HG03064 (cell line): ENCODE data around the gene NCK2.

Experiments used
- ATAC-seq: cut with Tn5 transposase; IDR thresholded peaks from one replicate; pipeline ENCODE4 v1.9.1; 2021; ENCODE audit warnings: low read depth; ENCODE audit not compliant: unreplicated experiment

The NCK2 gene

GRCh38 chr2:105774781-105775337 is 30.1 kb downstream of the NCK2 start:
- no peak for ATAC-seq

GRCh38 chr2:105775809-105776559 is 31.3 kb downstream of the NCK2 start:
- ATAC-seq: peak; percentile 49

GRCh38 chr2:105776560-105776928 is 31.8 kb downstream of the NCK2 start:
- no peak for ATAC-seq

GRCh38 chr2:105777031-105777482 is 32.3 kb downstream of the NCK2 start:
- ATAC-seq: peak; percentile 25

GRCh38 chr2:105777506-105778055 is 32.9 kb downstream of the NCK2 start:
- ATAC-seq: no peak

GRCh38 chr2:105778080-105778607 is 33.4 kb downstream of the NCK2 start:
- ATAC-seq: no peak

- ATAC-seq: no peak
Measured at GRCh38 chr2:105779394-105779793, 34.7 kb downstream of the NCK2 start.

GRCh38 chr2:105780606-105781005 is 35.9 kb downstream of the NCK2 start:
- ATAC-seq: no peak

GRCh38 chr2:105781274-105781978 is 36.7 kb downstream of the NCK2 start:
- ATAC-seq: no peak

GRCh38 chr2:105782123-105782522 is 37.4 kb downstream of the NCK2 start:
- no peak for ATAC-seq

GRCh38 chr2:105782646-105783045 is 37.9 kb downstream of the NCK2 start:
- ATAC-seq: no peak

- ATAC-seq: no peak
Measured at GRCh38 chr2:105783151-105783738, 38.5 kb downstream of the NCK2 start.

GRCh38 chr2:105783972-105784371 is 39.3 kb downstream of the NCK2 start:
- no peak for ATAC-seq

GRCh38 chr2:105784589-105784988 is 39.9 kb downstream of the NCK2 start:
- ATAC-seq: no peak

GRCh38 chr2:105785095-105785847 is 40.6 kb downstream of the NCK2 start:
- no peak for ATAC-seq

- ATAC-seq: no peak
Measured at GRCh38 chr2:105786231-105787230, 41.8 kb downstream of the NCK2 start.

GRCh38 chr2:105787376-105788318 is 42.9 kb downstream of the NCK2 start:
- no peak for ATAC-seq
